Measurements from ENCODE around the gene IL17REL.

GRCh38 chr22:50056214-50056972 lies 43.8 kb upstream of the IL17REL start:
- TF ChIP-seq POLR2AphosphoS5 (IDR thresholded peaks at IDR 0.05; ENCODE audit: borderline replicate concordance, low read depth, low read length) = no peak
- no peak for TF ChIP-seq EZH2 (IDR thresholded peaks at IDR 0.05)
- no peak for TF ChIP-seq FOXP2 (optimal IDR thresholded peaks at IDR 0.05; ENCODE audit: control extremely low read depth, extremely low read length, insufficient read depth)
